OCI-M2 (cell line): ENCODE results near the gene SH3PXD2B.

Experiments used
- DNase-seq: peaks from one replicate; lab custom pipeline; 2025; ENCODE audit not compliant: unreplicated experiment; lab: John Stamatoyannopoulos, UW

Gene SH3PXD2B

GRCh38 chr5:172454358-172455086 is at the start of gene SH3PXD2B:
Gene SH3PXD2B, minus strand, starts transcription at chr5:172454525. Its CDS starts 173 bp downstream, at chr5:172454352.
- no peak for DNase-seq

GRCh38 chr5:172502969-172503368 is 48.6 kb upstream of the SH3PXD2B start:
- no peak for DNase-seq

GRCh38 chr5:172502410-172502809 is 48.1 kb upstream of the SH3PXD2B start:
- DNase-seq: no peak

GRCh38 chr5:172501708-172502320 is 47.5 kb upstream of the SH3PXD2B start:
- no peak for DNase-seq

- no peak for DNase-seq
Observed at GRCh38 chr5:172499287-172499686, 45.0 kb upstream of the SH3PXD2B start.

GRCh38 chr5:172498431-172499129 is 44.3 kb upstream of the SH3PXD2B start:
- no peak for DNase-seq

- DNase-seq: no peak
Observed at GRCh38 chr5:172497591-172498255, 43.4 kb upstream of the SH3PXD2B start.

GRCh38 chr5:172496671-172497371 is 42.5 kb upstream of the SH3PXD2B start:
- no peak for DNase-seq

GRCh38 chr5:172494630-172495505 is 40.5 kb upstream of the SH3PXD2B start:
- no peak for DNase-seq

GRCh38 chr5:172493906-172494305 is 39.6 kb upstream of the SH3PXD2B start:
- no peak for DNase-seq

GRCh38 chr5:172493461-172493860 is 39.1 kb upstream of the SH3PXD2B start:
- DNase-seq: no peak

GRCh38 chr5:172493002-172493401 is 38.7 kb upstream of the SH3PXD2B start:
- DNase-seq: no peak

- no peak for DNase-seq
Observed at GRCh38 chr5:172492097-172492840, 37.9 kb upstream of the SH3PXD2B start.

GRCh38 chr5:172491481-172491880 is 37.2 kb upstream of the SH3PXD2B start:
- no peak for DNase-seq

- DNase-seq: no peak
Observed at GRCh38 chr5:172490514-172491461, 36.5 kb upstream of the SH3PXD2B start.

GRCh38 chr5:172488221-172488620 is 33.9 kb upstream of the SH3PXD2B start:
- no peak for DNase-seq

GRCh38 chr5:172487671-172488070 is 33.3 kb upstream of the SH3PXD2B start:
- DNase-seq: no peak

- no peak for DNase-seq
Observed at GRCh38 chr5:172486912-172487311, 32.6 kb upstream of the SH3PXD2B start.
